K562 treated with DMSO at 1 percent for 48 hours (cell line): ENCODE data around the gene ANAPC13. TPM values are rescaled to one million over a fixed set of nuclear protein-coding genes. Genes with fewer than 3 reads are reported as not detected.

Experiments used
- total RNA-seq: library from RNA; unstranded; fragments of 300-600 nt; gene quantifications from 2 replicates; pipeline ENCODE4 v1.2.3, GENCODE V29; 2022; ENCODE audit warnings: low replicate concordance; ENCODE audit errors: extremely low read depth

Gene ANAPC13, protein sequence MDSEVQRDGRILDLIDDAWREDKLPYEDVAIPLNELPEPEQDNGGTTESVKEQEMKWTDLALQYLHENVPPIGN
- total RNA-seq = not detected in 2 replicates

DNA sequence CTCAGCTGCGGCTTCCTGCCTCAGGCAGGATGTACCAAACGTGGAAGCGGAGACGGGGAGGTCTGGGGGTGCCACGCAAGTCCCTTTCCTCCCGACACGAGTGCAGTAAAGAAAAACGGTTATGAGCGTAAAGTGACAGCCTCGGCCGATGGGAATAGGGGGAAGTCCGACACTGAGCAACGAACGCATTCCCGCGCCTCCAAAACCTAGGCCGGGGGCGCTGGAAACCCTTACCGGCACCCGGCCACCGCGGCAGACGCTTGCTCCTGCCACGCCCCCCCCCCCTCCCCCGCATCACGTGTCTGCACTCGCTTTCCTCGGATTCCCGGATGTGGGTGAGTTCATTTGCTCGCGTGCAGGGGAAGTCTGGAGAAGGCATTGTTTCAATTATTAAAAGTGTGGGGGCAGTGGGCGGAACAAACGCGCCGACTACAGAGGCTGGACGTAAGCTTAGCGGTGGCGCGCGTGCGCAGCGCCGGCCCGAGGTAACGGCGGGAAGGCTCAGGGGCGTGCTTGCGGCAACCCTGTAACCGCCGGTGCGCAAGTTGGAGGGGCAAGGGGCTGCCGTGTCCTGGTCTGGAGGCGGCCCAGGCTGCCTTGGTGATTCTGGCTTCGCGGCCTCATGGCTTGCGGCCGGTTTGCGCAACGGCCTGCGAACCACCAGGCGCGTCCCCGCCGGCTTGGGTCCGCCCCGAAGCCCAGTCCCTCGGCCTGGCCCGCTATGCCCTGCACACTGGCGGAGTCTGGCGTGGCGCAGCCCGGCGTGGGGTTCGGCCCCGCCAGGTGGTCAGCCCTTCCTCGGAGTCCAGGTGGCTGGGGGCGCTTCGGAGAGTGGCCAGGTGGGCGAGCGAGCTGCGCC, at the start of gene ANAPC13, which contains the start of gene CEP63:
Gene ANAPC13, minus strand, starts transcription at position 268 of the 859 bp plus-strand sequence. CDS start 3,081 bp downstream, outside the sequence.
Gene CEP63, plus strand, starts transcription at position 340 of the 859 bp plus-strand sequence. CDS start 9,264 bp downstream, outside the sequence.

Other genes with a start within 250 kb of the ANAPC13 start
- gene RYK, start 235.1 kb downstream of the ANAPC13 start, total RNA-seq = not detected in 2 replicates
- not detected in 2 replicates for gene AMOTL2, start 111.5 kb downstream of the ANAPC13 start, total RNA-seq
- not detected in 2 replicates for gene CEP63, start 72 bp upstream of the ANAPC13 start, total RNA-seq
- not detected in 2 replicates for gene KY, start 165.0 kb upstream of the ANAPC13 start, total RNA-seq